ENCODE results near the gene SPAG9.
"Not testable (repeated sequence)": the region's sequence is repeated elsewhere in the genome, so short reads cannot be mapped to it uniquely, and the experiment has no call there.

The SPAG9 gene

DNA sequence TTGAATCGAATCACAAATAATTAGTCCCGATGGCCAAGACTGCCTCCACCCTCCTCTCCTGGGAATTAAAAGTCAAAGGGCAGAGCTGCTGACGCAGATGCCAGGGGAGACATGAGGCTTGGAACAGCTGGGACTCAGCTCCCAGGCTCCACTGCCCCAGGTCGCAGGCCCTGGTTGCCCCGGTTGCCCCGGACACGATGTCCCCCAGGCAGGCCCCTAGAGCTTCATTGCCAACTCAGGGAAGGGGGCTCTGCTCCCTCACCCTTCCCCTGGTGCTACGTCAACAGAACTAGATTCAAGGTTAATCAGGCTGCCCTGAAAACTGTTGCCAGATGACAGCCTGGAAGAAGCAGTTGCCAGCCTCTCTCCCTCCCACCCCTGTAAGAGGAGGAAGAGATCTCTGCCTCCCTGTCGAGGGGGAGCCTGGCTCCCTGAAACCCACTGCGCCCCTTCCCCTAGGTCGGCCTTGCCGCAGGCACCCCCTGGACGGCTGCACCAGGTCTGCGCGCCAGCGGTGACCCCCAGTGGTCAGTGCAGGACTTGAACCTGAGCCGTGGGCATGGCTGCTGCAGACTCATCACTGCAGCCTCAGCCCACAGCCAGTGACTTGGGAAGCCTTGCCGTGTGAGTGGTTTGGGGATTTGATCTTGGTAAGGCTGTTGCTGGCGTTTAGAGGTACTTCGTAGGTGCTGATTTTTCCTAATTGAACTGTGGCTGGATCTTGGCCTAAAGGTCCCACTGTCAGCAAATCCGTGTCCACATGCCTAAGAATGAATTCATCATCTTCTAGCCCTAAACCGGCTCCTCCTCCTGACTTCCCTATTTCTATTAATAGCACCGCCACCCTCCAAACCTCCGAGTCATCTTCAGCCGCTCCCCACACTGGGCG, 170.4 kb downstream of the SPAG9 start:
- no peaks in the 10 kb centered on the region for H3K27me3 Mint-ChIP-seq
- H3K4me3 Mint-ChIP-seq, result no peak overlapping the region
- no peaks in the 10 kb centered on the region for H3K9me3 Mint-ChIP-seq
- H3K27ac Mint-ChIP-seq, result no peak overlapping the region
- peaks cover 30% of the 10 kb centered on the region for H3K4me1 Mint-ChIP-seq
- H3K36me3 Mint-ChIP-seq, result no peaks in the 10 kb centered on the region

DNA sequence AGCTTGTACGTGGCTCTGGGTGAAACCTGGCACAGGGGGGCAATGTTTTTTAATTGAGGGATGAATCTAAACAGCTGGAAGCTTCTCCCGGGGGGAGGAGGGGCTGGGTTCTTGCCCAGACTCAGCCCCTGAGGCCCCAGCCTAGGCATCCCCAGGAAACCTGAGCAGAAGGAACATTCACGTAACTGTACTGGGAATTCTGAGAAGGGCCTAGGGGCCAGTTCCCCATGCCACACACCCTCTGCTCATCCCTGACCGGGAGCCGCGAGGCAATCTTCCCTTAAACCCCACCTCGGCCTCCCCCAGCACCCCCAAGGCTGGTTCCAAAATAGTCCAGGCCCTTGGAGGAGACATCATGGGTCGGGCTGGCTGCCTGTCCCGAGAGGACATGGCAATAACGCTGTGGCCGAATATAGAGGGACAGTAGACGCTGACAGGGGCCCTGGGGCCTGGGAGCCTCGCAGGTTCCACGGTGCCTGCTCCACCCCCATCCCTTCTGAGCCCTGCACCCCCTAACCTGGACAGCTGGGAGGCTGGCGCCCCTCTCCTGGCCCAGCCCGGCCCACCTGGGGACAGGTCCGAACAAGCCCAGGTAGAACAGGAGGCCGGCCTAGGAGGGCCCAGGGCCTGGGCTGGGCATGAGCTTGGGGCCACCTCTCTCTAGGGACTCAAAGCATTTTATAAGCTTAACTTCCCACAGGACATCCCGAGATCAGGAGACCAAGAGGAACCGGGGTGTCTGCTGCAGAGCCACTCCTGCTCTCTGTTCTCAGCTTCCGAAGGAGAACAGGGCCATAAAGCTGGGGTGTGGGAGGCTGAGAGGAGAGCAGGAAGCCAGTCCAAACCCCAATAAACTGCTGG, 171.3 kb downstream of the SPAG9 start:
- no peak overlapping the region for H3K4me3 Mint-ChIP-seq
- H3K27me3 Mint-ChIP-seq, result no peaks in the 10 kb centered on the region
- H3K36me3 Mint-ChIP-seq, result no peaks in the 10 kb centered on the region
- H3K4me1 Mint-ChIP-seq, result peaks cover 30% of the 10 kb centered on the region
- H3K9me3 Mint-ChIP-seq, result no peaks in the 10 kb centered on the region
- H3K27ac Mint-ChIP-seq, result peak overlapping the region; percentile 41

DNA sequence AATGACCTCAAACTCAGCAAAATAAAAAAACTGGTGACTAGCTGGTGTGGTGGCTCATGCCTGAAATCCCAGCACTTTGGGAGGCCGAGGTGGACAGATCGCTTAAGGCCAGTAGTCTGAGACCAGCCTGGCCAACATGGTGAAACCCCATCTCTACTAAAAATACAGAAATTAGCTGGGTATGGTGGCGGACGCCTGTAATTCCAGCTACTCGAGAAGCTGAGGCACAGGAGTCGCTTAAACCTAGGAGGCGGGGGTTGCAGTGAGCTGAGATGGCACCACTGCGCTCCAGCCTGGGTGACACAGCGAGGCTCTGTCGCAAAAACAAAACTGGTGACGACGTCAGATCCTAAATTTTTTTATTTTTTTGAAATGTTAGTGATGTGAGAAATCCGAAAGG, 172.0 kb downstream of the SPAG9 start:
- Mint-ChIP-seq H3K27me3 (no peaks in the 10 kb centered on the region), H3K27ac (peak overlapping the region; percentile 65), H3K36me3 (no peaks in the 10 kb centered on the region), H3K4me3 (no peak overlapping the region), H3K4me1 (peaks cover 32% of the 10 kb centered on the region), H3K9me3 (no peaks in the 10 kb centered on the region)

DNA sequence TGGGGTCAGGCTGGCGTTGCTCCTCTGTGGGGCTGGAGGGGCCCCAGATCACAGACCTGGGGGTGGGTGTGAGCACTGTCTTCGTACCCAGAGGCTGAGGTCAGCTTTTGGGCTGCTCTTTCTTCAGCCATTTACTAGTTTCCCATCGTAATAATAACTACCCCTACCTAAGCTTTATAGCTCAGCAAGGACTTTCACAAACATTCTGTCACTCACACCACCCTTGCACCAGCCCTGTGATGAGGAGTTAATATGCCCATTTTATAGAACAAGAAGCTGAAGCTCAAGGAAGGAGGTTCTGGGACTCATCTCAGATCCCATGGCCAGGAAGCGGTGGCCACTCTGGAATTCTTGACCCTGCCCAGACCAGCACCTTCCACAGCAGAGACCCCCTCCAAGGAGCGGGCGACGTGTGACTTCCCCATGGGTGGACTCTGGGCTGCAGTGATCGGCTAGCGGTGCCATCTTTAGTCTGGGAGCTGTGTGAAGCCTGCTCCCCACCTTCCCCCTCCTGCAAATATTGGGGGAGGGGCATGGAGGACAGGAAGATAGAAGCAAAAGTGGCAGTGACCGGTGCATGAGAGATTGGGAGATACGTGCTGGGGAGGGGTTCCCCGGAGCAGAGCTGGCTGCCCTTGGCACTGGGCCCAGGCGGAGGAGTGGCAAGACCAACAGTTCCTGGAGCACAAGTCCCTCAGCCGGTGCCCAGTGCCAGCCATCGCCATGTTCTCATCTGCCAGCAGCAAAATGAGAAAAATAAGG, 172.7 kb downstream of the SPAG9 start:
- H3K9me3 Mint-ChIP-seq, result no peaks in the 10 kb centered on the region
- H3K4me1 Mint-ChIP-seq, result peaks cover 40% of the 10 kb centered on the region
- H3K27me3 Mint-ChIP-seq, result no peaks in the 10 kb centered on the region
- H3K4me3 Mint-ChIP-seq, result no peak overlapping the region
- H3K36me3 Mint-ChIP-seq, result no peaks in the 10 kb centered on the region
- H3K27ac Mint-ChIP-seq, result peak overlapping the region; percentile 33

DNA sequence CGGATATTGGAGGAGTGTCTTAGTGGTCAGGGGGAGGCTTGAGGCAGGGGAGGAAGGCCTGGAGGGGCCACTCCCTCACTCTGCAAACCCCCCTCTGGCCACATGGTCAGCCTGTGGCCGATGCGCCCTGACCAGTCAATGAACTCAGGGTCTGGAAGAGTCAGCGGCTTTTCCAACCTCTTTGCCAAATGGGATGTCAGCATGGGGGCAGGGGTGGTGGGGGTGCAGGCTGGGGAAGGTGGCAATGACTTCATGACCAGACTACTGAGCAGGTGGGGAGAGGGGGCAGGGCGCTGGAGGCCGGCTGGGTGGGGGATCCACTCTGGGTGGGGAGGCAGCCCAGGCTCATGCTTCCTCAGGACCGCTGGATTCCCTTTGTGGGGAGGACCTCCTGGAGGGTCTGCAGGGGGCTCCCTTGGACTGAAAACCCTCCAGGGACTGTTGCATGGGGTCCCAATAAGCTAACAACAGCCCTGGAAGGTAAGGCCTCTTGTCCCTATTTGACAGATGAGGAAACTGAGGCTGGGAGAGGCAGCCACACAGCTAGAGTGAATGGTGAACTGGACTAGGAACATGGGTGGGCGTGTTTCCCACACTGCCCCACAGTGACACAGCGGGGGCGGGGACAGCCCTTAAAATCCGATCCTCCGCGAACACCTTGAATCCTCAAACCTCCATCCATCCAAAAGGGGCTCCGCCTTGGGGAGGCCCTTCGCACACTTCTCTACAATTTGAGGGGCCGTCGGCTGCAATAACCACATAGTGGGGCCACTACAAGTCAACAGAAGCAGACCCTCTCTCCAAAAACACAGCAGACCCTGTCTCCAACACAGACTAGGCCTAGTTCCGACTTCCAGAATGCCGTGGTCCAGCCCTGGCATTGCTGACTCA, 173.5 kb downstream of the SPAG9 start:
- H3K4me1 Mint-ChIP-seq, result peaks cover 48% of the 10 kb centered on the region
- H3K36me3 Mint-ChIP-seq, result no peaks in the 10 kb centered on the region
- H3K27me3 Mint-ChIP-seq, result no peaks in the 10 kb centered on the region
- no peak overlapping the region for H3K4me3 Mint-ChIP-seq
- no peaks in the 10 kb centered on the region for H3K9me3 Mint-ChIP-seq
- H3K27ac Mint-ChIP-seq, result no peak overlapping the region

DNA sequence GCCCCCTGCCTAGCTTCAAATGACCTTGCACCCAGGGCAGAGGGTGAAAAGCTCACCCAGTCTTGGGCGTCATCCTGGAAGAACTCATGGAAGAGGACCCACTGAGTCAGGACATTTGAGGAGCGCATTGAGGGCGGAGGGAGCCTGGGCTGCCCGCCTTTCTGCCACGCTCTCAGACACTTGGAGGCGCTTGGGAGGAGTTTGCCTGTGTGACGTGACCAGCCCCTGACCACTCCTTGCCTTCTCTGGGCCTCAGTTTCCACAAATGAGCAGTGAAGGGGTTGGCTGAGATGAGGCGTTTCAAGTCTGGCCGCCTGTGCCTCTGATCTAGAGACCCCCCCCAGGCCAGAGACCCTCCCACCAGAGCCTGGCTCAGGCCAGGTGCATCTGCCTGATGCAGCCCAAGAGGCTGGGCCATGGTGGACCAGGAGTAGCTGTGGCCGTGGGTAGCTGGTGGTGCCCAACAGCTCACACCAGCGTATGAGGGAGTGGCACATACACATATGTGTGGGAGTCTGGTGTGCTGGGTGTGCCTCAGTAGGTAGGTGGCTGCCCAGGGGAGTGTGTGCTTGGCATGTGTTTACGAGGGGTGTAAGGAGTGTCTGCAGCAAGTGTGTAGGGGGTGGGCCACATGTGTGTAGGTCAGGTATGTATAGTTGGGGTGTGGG, 174.3 kb downstream of the SPAG9 start:
- peak overlapping the region; percentile 30 for H3K27ac Mint-ChIP-seq
- H3K36me3 Mint-ChIP-seq, result no peaks in the 10 kb centered on the region
- no peaks in the 10 kb centered on the region for H3K27me3 Mint-ChIP-seq
- H3K4me1 Mint-ChIP-seq, result peaks cover 50% of the 10 kb centered on the region
- no peak overlapping the region for H3K4me3 Mint-ChIP-seq
- H3K9me3 Mint-ChIP-seq, result no peaks in the 10 kb centered on the region

DNA sequence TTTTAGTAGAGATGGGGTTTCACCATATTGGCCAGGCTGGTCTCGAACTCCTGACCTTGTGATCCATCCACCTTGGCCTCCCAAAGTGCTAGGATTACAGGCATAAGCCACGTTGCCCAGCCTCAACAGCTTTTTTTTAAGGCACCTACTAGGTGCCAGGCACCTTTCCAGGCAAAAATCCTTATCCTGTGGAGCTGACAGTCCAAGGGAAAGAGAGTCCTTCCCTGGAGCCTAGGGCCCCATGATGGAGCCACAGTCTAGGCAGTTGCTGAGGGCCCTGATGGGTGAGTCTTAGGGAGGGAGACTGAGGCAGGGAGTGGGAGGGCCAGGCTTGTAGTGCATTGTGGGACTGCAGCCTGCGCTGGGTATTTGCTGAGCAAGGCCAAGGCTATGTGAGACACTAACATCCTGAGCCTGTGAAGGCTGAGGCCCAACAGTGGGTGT, 174.9 kb downstream of the SPAG9 start:
- H3K27me3 Mint-ChIP-seq, result no peaks in the 10 kb centered on the region
- H3K9me3 Mint-ChIP-seq, result no peaks in the 10 kb centered on the region
- no peak overlapping the region for H3K27ac Mint-ChIP-seq
- H3K36me3 Mint-ChIP-seq, result no peaks in the 10 kb centered on the region
- peaks cover 48% of the 10 kb centered on the region for H3K4me1 Mint-ChIP-seq
- H3K4me3 Mint-ChIP-seq, result no peak overlapping the region

DNA sequence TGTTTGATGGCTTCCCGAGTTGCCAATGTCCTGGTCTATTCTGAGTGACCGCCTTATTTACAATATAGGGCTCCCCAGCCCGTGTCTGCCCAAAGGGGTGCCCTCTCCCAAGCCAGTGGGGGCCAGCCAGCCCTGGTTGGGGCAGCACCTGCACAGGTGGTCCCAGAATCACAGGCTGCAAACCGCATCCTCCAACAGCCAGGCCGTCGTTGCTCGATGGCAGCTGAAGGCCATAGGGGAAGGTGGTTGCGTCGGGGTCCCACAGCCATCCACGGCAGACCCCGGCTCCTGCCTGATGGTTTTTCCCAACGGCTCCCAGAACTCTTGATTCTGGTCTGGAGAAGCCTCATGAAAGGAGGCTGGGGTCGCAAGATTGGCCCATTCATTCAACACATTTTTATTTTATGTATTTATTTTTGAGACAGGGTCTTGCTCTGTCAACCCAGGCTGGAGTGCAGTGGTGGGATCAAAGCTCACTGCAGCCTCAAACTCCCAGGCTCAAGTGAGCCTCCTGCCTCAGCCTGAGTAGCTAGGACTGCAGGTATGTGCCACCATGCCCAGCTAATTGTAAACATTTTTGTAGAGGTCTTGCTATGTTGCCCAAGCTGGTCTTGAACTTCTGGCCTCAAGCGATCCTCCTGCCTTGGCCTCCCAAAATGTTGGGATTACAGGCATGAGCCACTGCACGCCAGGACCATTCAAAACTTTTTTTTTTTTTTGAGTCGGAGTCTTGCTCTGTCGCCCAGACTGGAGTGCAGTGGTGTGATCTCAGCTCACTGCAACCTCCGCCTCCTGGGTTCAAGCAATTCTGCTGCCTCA, 175.6 kb downstream of the SPAG9 start:
- Mint-ChIP-seq H3K9me3 (no peaks in the 10 kb centered on the region), H3K36me3 (no peaks in the 10 kb centered on the region), H3K4me3 (peak overlapping the region; percentile 42), H3K27ac (no peak overlapping the region), H3K27me3 (no peaks in the 10 kb centered on the region), H3K4me1 (peaks cover 48% of the 10 kb centered on the region)

DNA sequence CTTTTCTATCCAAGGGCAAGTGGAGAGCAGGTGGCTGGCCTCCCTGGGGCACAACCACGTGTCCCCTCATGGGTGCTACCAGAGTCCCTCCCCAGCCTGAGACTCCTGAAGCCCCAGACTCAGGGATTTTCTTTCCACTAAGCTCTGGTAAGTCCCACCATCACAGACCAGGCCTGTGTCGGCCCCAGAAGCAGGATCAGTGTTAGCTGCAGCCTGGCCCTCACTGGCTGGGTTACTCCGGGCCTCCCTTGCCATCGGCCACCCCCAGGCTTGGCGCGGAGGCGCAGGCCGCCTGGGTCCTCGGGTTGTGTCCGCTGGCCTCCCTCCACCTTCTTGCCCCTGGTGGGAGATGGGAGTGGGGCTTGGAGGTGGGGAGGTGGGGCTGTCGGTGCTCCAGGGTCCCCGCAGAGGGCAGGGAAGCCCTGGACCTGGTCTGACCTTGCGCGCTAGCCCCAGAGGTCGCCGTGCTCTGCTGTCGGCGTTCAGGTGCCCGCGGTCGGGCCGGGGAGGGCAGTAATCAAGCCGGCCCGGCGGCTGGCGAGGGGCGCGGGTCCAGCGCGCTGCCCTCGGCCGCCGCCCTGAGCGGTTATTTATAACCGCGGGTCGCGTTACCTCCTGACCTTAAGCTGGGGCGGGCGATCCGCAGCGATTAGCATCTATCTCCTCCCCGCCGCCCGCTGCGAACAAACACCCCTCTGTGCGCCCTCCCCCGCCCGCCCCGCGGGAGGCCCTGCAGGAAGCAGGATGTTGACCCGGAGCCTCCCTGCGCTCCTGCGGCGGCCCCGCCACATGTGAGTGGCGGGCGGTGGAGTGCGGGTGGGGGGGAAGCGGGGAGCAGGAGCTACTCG, 176.4 kb downstream of the SPAG9 start:
- no peaks in the 10 kb centered on the region for H3K36me3 Mint-ChIP-seq

DNA sequence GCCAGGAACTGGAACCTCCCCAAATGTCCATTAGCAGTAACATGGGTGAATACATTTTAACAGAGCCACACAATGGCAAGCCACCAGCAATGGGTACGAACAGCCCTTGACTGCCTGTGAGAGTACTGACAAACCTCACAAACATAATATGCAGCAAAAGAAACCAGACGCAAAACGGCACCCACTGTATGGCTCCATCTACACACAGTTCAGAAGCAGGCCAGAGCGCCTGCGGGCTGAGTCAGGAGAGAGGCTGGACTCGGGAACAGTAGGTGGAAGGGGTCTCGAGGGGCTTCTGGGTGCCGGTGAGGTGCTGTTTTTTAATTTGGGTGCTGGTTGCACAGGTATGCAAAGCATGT, 177.1 kb downstream of the SPAG9 start:
- Mint-ChIP-seq H3K4me1 (peaks cover 51% of the 10 kb centered on the region), H3K27me3 (no peaks in the 10 kb centered on the region), H3K27ac (peak overlapping the region; percentile 90), H3K9me3 (no peaks in the 10 kb centered on the region), H3K36me3 (no peaks in the 10 kb centered on the region), H3K4me3 (peak overlapping the region; percentile 84)

More for the DNA sequence above, 176.4 kb downstream of the SPAG9 start:
- Mint-ChIP-seq H3K9me3 (no peaks in the 10 kb centered on the region), H3K27ac (peak overlapping the region; percentile 90), H3K4me1 (peaks cover 45% of the 10 kb centered on the region), H3K27me3 (no peaks in the 10 kb centered on the region), H3K4me3 (peak overlapping the region; percentile 84)

DNA sequence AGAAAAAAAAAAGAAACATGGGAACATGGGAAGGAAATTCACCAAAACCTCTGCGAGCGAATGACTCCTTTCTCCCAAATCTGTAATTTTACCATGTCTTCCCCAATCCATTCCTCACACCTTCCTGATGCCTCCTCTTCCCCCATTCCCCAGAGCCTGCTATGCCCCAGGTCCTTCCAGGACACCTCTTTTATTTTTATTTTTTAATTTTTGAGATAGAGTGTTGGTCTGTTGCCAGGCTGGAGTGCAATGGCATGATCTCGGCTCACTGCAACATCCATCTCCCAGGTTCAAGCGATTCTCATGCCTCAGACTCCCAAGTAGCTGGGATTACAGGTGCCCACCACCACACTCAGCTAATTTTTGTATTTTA, 179.0 kb downstream of the SPAG9 start:
- Mint-ChIP-seq H3K4me1 (peaks cover 41% of the 10 kb centered on the region), H3K27ac (peak overlapping the region; percentile 57)

DNA sequence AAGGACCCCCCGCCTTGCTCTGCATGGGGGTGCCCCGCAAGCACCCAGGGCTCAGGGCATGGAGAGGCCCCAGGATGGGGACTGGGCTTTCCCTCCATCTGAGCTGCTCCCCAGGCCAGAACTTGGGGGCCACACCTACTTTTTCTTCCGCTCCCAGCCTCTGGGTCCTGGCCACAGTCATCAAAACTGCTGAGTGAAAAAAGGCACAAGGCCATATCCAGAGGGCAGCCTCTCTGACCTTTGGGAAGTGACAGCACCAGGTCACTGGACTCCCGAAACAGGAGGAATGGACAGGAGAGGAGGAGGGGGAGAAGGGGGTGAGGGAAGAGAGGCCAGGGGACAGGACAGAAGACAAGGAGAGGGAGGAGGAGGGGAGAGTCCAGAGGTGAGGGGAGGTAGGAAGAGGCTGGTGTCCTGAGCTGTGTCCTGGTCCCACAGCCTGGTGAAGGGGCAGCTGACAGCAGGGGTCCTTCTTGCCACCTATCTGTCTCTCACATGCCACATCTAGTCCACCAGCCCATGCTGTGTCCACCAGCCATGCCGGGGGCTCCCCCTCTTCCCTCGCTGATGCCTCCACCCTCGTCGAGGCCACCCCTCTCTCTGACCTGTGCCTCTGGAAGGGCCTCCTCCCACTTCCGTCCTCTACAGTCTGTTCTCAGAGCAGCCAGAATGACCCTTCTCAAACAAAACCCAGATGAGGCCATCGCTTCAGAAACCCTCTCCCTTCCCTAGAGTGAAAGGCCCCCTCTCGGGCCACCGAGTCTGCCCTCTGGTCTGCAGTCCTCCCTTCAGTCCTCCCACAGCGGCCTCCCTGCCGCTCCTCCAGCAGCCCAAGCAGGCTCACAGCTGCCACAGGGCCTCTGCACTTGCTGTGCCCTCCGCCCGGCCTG, 180.6 kb downstream of the SPAG9 start:
- no peak overlapping the region for H3K27ac Mint-ChIP-seq
- no peak overlapping the region for H3K4me3 Mint-ChIP-seq
- no peaks in the 10 kb centered on the region for H3K9me3 Mint-ChIP-seq
- H3K36me3 Mint-ChIP-seq, result no peaks in the 10 kb centered on the region
- H3K4me1 Mint-ChIP-seq, result peaks cover 42% of the 10 kb centered on the region
- H3K27me3 Mint-ChIP-seq, result no peaks in the 10 kb centered on the region

More for the DNA sequence above, 179.0 kb downstream of the SPAG9 start:
- H3K36me3 Mint-ChIP-seq, H3K27me3 Mint-ChIP-seq, H3K4me3 Mint-ChIP-seq, H3K9me3 Mint-ChIP-seq: not testable (repeated sequence)
